Neural crest cell (in vitro differentiated cells): ENCODE results near the gene TTC9B. TPM values are rescaled to one million over a fixed set of nuclear protein-coding genes. Genes with fewer than 3 reads are reported as not detected.
A peak's percentile ranks its signal among the peaks of the same experiment; 100 is the strongest.

ENCODE experiments used
- DNase-seq: peaks from one replicate; pipeline ENCODE4 v3.0.0; 2021; ENCODE audit warnings: low read depth, mixed read lengths, low spot score
- H3K27ac Mint-ChIP-seq: one replicate; pipeline ENCODE4 v1.8.0; 2021; ENCODE audit warnings: mild to moderate bottlenecking, mixed read lengths; ENCODE audit not compliant: unreplicated experiment
- H3K27me3 Mint-ChIP-seq: 2 replicates; pipeline ENCODE4 v1.8.0; 2021; ENCODE audit warnings: low read depth, mild to moderate bottlenecking, mixed read lengths
- H3K36me3 Mint-ChIP-seq: 2 replicates; pipeline ENCODE4 v1.8.0; 2021; ENCODE audit warnings: low read depth, mild to moderate bottlenecking, mixed read lengths
- H3K4me1 Mint-ChIP-seq: 2 replicates; pipeline ENCODE4 v1.8.0; 2021; ENCODE audit warnings: mixed read lengths
- H3K4me3 Mint-ChIP-seq: one replicate; pipeline ENCODE4 v1.8.0; 2021; ENCODE audit warnings: mild to moderate bottlenecking, mixed read lengths
- H3K9me3 Mint-ChIP-seq: 2 replicates; pipeline ENCODE4 v1.8.0; 2021; ENCODE audit warnings: mixed read lengths
- total RNA-seq: library from RNA; stranded (reverse); gene quantifications from 2 replicates; pipeline ENCODE4 v1.2.1, GENCODE V29; 2021
- TF ChIP-seq, protein P1 (sequence below): fragments of 200-600 bp; sonication (generic); conservative IDR thresholded peaks from 2 replicates; pipeline ENCODE4 v1.5.0; 2021; ENCODE audit warnings: antibody characterized with exemption, mild to moderate bottlenecking

The TTC9B gene
- total RNA-seq, 1 donor from 2014 or later, result 2.5 TPM

DNA sequence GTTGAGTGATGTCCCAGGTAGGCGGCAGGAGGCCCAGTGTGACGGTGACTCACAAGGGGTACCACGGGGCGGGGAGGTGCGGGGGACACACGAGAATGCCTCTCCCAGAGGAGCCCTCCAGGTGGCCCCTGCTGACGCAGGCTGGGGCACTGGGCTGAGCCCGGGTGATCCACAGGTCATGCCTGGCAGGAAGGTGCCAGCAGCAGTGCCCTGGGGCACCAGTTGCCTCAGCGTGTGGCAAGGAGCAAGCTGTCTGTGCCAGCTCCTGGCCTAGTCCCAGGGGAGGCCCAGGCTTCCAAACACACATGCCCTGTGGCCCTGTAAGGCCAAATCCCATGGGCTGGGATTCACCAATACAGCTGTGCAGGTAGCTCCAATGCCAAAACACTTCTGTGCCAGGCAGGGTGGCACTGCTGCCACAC lies 38.9 kb upstream of the TTC9B start:
- Mint-ChIP-seq H3K27me3 (no peaks in the 10 kb centered on the region), H3K27ac (no peak overlapping the region), H3K4me1 (peaks cover 6% of the 10 kb centered on the region), H3K9me3 (no peaks in the 10 kb centered on the region), H3K36me3 (peaks cover 8% of the 10 kb centered on the region), H3K4me3 (no peak overlapping the region)
- DNase-seq, result no peak
- TF ChIP-seq, protein P1, sequence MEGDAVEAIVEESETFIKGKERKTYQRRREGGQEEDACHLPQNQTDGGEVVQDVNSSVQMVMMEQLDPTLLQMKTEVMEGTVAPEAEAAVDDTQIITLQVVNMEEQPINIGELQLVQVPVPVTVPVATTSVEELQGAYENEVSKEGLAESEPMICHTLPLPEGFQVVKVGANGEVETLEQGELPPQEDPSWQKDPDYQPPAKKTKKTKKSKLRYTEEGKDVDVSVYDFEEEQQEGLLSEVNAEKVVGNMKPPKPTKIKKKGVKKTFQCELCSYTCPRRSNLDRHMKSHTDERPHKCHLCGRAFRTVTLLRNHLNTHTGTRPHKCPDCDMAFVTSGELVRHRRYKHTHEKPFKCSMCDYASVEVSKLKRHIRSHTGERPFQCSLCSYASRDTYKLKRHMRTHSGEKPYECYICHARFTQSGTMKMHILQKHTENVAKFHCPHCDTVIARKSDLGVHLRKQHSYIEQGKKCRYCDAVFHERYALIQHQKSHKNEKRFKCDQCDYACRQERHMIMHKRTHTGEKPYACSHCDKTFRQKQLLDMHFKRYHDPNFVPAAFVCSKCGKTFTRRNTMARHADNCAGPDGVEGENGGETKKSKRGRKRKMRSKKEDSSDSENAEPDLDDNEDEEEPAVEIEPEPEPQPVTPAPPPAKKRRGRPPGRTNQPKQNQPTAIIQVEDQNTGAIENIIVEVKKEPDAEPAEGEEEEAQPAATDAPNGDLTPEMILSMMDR, result no peak

- peaks cover 8% of the 10 kb centered on the region for H3K36me3 Mint-ChIP-seq
- no peak overlapping the region for H3K4me3 Mint-ChIP-seq
- H3K27me3 Mint-ChIP-seq, result no peaks in the 10 kb centered on the region
- TF ChIP-seq, protein P1, result no peak
- no peaks in the 10 kb centered on the region for H3K9me3 Mint-ChIP-seq
- DNase-seq, result no peak
- no peak overlapping the region for H3K27ac Mint-ChIP-seq
- peaks cover 6% of the 10 kb centered on the region for H3K4me1 Mint-ChIP-seq
Measured at GRCh38 chr19:40256512-40256911, 38.3 kb upstream of the TTC9B start.

GRCh38 chr19:40255619-40256166 lies 37.5 kb upstream of the TTC9B start:
- TF ChIP-seq, protein P1, result no peak
- Mint-ChIP-seq H3K4me3 (no peak overlapping the region), H3K27ac (peak overlapping the region; percentile 35), H3K27me3 (no peaks in the 10 kb centered on the region), H3K36me3 (peaks cover 8% of the 10 kb centered on the region), H3K4me1 (peaks cover 6% of the 10 kb centered on the region), H3K9me3 (no peaks in the 10 kb centered on the region)
- DNase-seq, result no peak

DNA sequence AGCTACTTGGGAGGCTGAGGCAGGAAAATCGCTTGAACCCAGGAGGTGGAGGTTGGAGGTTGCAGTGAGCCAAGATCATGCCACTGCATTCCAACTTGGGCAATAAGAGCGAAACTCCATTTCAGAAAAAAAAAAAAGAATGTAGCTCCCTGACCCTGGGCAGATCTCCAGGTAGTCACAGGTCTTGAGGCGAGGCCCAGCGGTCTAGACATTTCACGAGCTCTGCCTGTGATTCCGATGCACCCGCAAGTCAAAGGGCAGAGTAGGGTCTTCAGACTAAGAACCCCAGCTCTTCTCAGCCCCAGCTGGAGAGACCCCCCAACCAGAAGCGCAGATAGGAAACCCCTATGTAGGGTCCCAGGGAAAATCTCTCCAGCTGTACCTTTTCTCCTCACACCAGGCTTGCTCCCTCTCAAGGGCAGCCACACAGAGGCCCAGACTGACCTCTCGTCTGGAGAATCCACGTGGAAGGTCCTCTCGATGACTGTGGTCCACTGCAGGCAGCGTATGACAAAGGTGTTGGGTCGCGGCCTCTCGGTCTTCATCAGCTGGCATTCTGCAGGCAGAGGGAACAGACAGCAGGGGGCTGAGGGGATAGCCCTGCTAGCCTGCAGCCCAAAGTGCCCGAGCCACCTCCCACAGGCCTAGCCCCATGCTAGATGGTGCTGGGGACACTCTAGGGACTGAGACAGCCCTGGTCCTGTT lies 36.7 kb upstream of the TTC9B start:
- no peak overlapping the region for H3K4me3 Mint-ChIP-seq
- no peaks in the 10 kb centered on the region for H3K27me3 Mint-ChIP-seq
- DNase-seq, result no peak
- H3K4me1 Mint-ChIP-seq, result peaks cover 6% of the 10 kb centered on the region
- no peaks in the 10 kb centered on the region for H3K9me3 Mint-ChIP-seq
- TF ChIP-seq, protein P1, result no peak
- peaks cover 8% of the 10 kb centered on the region for H3K36me3 Mint-ChIP-seq
- H3K27ac Mint-ChIP-seq, result peak overlapping the region; percentile 35

DNA sequence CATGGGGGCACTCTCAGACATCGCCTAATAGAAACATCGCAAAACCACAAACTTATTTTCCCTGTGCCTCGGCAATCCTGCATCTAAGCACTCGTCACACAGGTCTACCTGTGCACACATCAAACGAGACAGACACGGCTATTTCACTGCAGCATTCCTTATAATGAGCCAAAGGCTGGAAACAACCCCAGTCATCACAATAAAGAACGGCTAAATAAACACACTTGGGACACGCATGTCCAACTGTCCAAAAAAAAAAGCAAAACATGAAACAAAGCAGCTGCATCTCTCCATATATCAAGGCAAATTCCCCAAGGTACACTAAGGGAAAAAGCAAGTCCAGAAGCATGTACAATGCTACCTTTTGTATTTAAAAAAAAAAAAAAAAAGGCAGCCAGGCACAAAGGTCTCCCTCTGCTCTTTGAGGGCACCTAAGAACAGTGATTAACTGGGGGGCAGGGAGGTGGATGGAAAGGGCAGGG lies 35.5 kb upstream of the TTC9B start:
- no peak overlapping the region for H3K27ac Mint-ChIP-seq
- peaks cover 8% of the 10 kb centered on the region for H3K36me3 Mint-ChIP-seq

More for the DNA sequence above, 35.5 kb upstream of the TTC9B start:
- peaks cover 6% of the 10 kb centered on the region for H3K4me1 Mint-ChIP-seq
- TF ChIP-seq, protein P1, result no peak
- H3K9me3 Mint-ChIP-seq, result no peaks in the 10 kb centered on the region
- H3K27me3 Mint-ChIP-seq, result no peaks in the 10 kb centered on the region
- DNase-seq, result no peak
- H3K4me3 Mint-ChIP-seq, result no peak overlapping the region
